ENCODE measurements around the gene ZNF511. TPM values are rescaled to one million over a fixed set of nuclear protein-coding genes. Genes with fewer than 3 reads are reported as not detected.

The ZNF511 gene
- polyA plus RNA-seq, 2 donors: 28.4 to 41.7 TPM

DNA sequence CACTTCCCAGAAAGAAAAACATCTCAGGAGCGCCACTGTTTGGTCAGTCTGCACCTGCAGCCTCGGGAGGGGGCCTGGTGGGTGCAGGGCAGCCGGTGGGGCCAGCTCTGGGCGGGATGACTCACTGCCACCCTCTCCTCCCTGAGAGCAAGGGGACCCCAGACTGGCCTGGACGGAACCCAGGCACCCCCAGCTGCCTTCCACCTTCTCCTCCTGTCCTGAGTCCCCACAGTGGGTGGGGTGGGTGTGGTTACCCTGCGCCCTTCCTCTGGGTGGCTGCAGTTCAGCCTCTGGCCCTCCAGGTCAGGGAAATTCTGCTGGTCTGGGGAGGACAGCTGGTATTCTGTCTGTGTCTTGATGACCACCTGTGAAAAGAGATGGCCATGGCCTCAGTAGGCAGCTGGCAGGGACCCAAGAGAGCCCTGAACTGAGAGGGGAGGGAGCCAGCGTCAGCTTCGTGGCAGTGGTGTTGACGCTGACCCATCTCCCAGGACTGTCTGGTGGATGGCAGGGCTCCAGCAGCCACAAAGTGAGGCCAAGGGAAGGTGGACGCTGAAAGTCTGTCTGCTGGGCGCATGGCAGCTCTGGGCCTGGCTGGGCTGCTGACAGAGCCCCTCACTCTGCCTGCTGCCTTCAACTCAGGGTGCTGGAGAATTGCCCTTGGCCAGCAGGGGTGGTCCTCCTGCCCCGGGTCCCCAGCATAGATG, 19.1 kb downstream of the ZNF511 start:
- Histone ChIP-seq H3K4me1 (ENCODE audit: control insufficient read depth in 2 of 2, insufficient read depth in 2 of 2, low read length in 1 of 2) (peaks cover 6 to 8% of the 10 kb centered on the region in 2 donors), H3K27me3 (ENCODE audit: control insufficient read depth in 1 of 2, insufficient read depth in 2 of 2, low read length in 2 of 2) (peaks cover 3 to 25% of the 10 kb centered on the region in 2 donors)

DNA sequence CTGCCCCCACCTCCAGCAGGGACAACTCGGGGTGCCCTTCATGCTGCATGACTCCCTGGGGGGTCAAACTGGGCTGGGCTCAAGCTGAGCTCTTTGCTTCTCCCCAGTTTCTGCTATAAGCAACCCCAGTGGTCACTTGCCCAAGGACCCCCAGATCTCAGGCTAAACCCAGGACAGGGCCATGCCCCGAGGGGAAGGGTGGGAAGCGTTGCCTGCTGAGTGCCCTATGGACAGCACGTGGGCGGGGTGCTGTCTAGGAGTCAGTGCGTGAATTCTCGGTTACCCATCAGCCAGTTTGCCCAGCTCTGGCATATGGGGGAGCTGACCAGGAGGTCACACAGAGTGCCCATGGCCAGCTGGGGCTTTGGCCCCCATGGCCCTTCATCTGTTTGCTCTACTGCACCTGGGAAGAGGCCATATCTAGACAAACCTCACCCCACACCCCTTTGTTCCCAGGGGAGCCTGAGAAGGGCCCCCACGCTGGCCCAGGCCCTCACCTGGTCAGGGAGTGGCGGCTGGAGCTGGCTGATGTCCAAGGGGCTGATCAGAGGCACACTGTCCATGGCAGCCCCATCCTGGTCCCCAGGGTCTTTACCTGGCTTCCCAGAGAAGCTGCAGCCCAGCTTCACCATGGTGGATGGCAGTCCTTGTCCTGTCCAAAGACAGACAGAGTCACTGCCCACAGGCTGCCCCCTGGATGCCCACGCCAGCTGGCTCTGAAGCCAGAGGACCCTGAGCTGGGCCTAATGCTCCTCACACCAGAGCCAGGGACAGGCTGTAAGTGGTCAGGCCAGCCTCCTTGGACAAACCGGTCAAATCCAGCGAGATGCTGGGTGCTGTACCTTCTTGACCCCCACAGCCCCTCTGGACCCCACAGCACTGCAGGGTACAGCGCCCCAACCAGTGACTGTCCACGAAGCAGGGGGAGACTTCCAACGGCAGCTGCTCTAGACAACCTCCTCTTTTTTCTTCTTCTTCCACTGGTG, 19.9 kb downstream of the ZNF511 start:
- peaks cover 6 to 8% of the 10 kb centered on the region in 2 donors for H3K4me1 ChIP-seq (ENCODE audit: control insufficient read depth in 2 of 2, insufficient read depth in 2 of 2, low read length in 1 of 2)
- no peaks in the 10 kb centered on the region for H3K9me3 ChIP-seq (ENCODE audit: control insufficient read depth in 2 of 2, insufficient read depth in 1 of 2, low read depth in 1 of 2, low read length in 1 of 2)
- H3K27me3 ChIP-seq (ENCODE audit: control insufficient read depth in 1 of 2, insufficient read depth in 2 of 2, low read length in 2 of 2): peaks cover 3 to 25% of the 10 kb centered on the region in 2 donors

More for the DNA sequence above, 19.1 kb downstream of the ZNF511 start:
- Histone ChIP-seq H3K4me3 (ENCODE audit: low read depth in 1 of 2, low read length in 2 of 2) (no peak overlapping the region), H3K27ac (ENCODE audit: low read depth in 2 of 2, low read length in 1 of 2) (no peak overlapping the region), H3K36me3 (ENCODE audit: control insufficient read depth in 2 of 2, insufficient read depth in 2 of 2, low read length in 1 of 2) (no peaks in the 10 kb centered on the region), H3K9me3 (ENCODE audit: control insufficient read depth in 2 of 2, insufficient read depth in 1 of 2, low read depth in 1 of 2, low read length in 1 of 2) (no peaks in the 10 kb centered on the region)
- 42 to 43% methylated on average over 12 of the region's 12 CpGs for WGBS, 2 donors

DNA sequence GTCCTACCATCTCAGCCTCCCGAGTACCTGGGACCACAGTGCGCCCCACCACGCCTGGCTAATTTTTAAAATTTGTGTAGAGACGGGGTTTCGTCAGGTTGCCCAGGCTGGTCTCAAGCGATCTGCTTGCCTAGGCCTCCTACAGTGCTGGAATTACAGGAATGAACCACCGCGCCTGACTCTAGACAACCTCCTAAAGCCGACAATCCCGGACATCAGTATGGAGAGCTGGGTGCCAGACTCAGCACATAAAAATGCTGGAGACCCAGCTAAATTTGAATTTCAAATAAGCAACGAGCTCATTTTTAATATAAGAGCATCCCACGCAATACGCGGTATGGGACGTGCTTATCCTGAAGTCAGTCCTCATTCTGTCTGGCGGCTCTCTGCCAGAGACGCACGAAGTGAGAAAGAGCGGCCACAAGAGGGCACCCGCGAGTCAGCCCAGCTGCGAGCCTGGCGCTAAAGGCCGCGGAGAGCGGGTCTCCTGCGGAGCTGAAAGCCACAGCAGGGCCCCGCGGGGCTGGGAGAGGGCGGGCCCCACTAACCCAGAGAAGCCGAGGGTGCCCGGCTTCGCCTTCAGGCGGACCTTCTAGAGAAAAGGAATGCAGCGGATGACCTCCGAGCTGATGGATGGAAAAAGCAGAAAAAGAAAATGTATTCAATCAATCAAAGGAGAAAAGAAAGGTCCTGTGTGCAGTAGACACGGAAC, 20.9 kb downstream of the ZNF511 start:
- Histone ChIP-seq H3K36me3 (ENCODE audit: control insufficient read depth in 2 of 2, insufficient read depth in 2 of 2, low read length in 1 of 2) (no peaks in the 10 kb centered on the region), H3K9me3 (ENCODE audit: control insufficient read depth in 2 of 2, insufficient read depth in 1 of 2, low read depth in 1 of 2, low read length in 1 of 2) (no peaks in the 10 kb centered on the region), H3K4me3 (ENCODE audit: low read depth in 1 of 2, low read length in 2 of 2) (no peak overlapping the region), H3K4me1 (ENCODE audit: control insufficient read depth in 2 of 2, insufficient read depth in 2 of 2, low read length in 1 of 2) (peaks cover 6 to 8% of the 10 kb centered on the region in 2 donors), H3K27me3 (ENCODE audit: control insufficient read depth in 1 of 2, insufficient read depth in 2 of 2, low read length in 2 of 2) (peaks cover 3 to 25% of the 10 kb centered on the region in 2 donors), H3K27ac (ENCODE audit: low read depth in 2 of 2, low read length in 1 of 2) (no peak overlapping the region)
- WGBS, 2 donors: 9% methylated on average over 37 of the region's 37 CpGs

More for the DNA sequence above, 19.9 kb downstream of the ZNF511 start:
- H3K27ac ChIP-seq (ENCODE audit: low read depth in 2 of 2, low read length in 1 of 2): no peak overlapping the region
- H3K4me3 ChIP-seq (ENCODE audit: low read depth in 1 of 2, low read length in 2 of 2): no peak overlapping the region
- no peaks in the 10 kb centered on the region for H3K36me3 ChIP-seq (ENCODE audit: control insufficient read depth in 2 of 2, insufficient read depth in 2 of 2, low read length in 1 of 2)
- 77 to 78% methylated on average over 15 of the region's 15 CpGs for WGBS, 2 donors

DNA sequence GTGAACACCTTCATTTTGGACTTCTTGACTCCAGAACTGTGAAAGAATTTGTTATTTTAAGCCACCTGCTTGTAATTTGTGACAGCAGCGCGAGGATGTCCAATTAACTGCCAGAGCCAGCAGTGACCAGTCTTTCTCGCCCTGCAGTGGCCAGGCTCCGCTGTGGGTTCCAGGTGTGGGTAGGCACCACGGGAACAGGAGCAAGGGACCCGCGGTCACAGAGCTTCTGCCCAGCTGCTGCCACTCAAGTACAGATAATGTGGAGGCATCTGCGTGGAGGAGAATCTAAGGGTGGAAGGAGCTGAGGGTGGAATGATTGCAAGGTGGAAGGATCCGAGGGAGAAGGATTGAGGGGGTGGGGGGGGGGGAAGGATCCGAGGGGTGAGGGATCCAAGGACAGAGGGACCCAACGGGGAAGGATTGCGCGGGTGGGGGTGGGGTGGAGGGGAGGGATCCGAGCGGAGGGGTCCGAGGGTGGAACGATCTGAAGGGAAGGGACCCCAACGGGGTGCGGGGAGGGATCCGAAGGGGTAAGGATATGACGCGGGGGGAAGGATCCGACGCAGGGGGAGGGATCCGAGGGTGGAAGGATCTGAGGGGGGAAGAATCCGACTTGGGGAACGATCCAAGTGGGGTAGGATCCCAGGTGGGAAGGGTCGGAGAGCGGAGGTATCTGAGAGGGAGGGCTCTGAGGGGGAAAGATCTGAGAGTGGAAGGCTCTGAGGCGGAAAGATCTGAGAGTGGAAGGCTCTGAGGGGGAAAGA, 24.4 kb downstream of the ZNF511 start:
- Histone ChIP-seq H3K27ac (ENCODE audit: low read depth in 2 of 2, low read length in 1 of 2) (no peak overlapping the region), H3K9me3 (ENCODE audit: control insufficient read depth in 2 of 2, insufficient read depth in 1 of 2, low read depth in 1 of 2, low read length in 1 of 2) (no peaks in the 10 kb centered on the region), H3K4me1 (ENCODE audit: control insufficient read depth in 2 of 2, insufficient read depth in 2 of 2, low read length in 1 of 2) (peaks cover 5 to 8% of the 10 kb centered on the region in 2 donors), H3K36me3 (ENCODE audit: control insufficient read depth in 2 of 2, insufficient read depth in 2 of 2, low read length in 1 of 2) (no peaks in the 10 kb centered on the region), H3K4me3 (ENCODE audit: low read depth in 1 of 2, low read length in 2 of 2) (no peak overlapping the region), H3K27me3 (ENCODE audit: control insufficient read depth in 1 of 2, insufficient read depth in 2 of 2, low read length in 2 of 2) (peaks cover 0 to 12% of the 10 kb centered on the region in 2 donors)
- WGBS, 2 donors: 79 to 83% methylated on average over 27 to 30 of the region's 30 CpGs

DNA sequence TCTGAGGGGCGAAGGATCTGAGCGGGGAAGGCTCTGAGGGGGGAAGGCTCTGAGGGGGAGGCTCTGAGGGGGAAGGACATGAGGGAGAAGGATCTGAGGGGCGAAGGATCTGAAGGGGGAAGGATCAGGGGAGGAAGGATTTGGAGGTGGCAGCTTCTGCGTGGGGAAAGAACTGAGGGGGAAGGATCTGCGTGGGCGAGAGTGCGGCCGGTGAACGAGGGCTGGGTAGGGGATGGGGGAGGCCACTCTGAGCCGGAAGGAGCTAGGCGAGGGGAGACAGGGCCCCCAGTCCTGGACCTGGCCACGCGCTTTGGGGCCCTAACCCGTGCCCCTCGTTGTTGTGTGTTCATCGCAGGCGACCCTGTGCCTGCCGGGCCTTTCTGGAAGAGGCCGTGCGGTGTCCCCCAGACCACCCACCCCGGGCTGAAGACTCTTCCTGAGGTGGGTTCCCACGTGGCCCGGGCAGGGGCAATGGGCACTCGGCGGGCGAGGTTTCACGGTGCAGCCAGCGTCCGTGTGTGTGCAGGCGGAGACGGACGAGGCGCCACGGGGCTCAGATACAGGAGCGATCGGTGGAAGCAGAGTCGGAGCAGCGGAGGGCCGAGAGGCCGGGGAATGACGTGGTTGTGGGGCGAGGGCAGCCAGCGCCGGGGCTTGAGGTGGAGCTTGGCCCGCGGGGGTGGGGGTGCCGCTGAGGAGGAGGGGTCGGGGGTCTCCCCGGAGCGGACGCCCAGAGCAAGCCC, 26.0 kb downstream of the ZNF511 start:
- Histone ChIP-seq H3K4me1 (ENCODE audit: control insufficient read depth in 2 of 2, insufficient read depth in 2 of 2, low read length in 1 of 2) (peaks cover 5 to 8% of the 10 kb centered on the region in 2 donors), H3K4me3 (ENCODE audit: low read depth in 1 of 2, low read length in 2 of 2) (peak overlapping the region; percentile 19 to 29), H3K27ac (ENCODE audit: low read depth in 2 of 2, low read length in 1 of 2) (no peak overlapping the region), H3K9me3 (ENCODE audit: control insufficient read depth in 2 of 2, insufficient read depth in 1 of 2, low read depth in 1 of 2, low read length in 1 of 2) (peaks cover 0 to 4% of the 10 kb centered on the region in 2 donors), H3K36me3 (ENCODE audit: control insufficient read depth in 2 of 2, insufficient read depth in 2 of 2, low read length in 1 of 2) (no peaks in the 10 kb centered on the region), H3K27me3 (ENCODE audit: control insufficient read depth in 1 of 2, insufficient read depth in 2 of 2, low read length in 2 of 2) (peaks cover 0 to 11% of the 10 kb centered on the region in 2 donors)
- WGBS, 2 donors: 14 to 18% methylated on average over 38 to 51 of the region's 51 CpGs

DNA sequence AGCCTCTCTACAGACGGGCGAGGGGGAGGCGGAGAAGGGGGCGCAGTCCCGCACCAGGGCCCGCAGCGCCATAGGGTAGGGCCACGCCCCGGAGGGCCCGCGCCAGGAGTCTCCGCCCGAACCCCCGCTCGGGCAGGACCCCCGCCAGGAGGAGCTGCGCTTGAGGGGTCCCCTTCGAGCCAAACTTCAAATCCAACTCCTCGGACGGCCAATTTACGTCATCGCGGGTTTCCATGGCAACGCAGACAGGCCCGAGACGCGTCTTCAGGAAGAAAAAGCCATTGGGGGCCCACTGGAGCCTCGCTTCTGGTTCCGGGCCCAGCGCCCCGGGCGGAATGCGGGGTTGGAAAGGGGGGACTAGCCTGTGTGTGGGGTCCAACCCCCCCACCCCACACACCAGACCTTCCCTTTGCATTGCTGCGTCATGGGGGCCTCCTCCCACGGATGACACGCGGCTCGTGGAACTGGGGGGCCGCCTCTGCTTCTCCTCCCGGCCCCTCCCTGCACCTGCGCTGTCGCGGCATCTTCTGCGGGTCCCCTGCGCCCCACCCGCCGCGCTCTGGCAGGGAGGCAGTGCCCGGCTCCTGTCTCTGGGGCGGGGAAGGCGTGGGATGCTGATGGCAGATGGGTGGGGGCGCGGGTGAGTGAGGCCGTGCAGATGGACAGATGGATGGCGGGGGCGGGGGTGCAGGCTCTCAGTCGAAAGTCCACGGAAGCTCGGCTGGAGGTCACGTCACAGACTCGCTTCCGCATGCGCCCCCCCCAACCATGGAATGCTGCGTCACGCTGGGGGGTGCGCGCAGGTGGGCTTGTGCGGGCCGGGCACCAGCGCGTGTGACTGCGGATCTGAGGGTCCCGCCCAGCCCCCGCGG, 26.8 kb downstream of the ZNF511 start:
- no peaks in the 10 kb centered on the region for H3K36me3 ChIP-seq (ENCODE audit: control insufficient read depth in 2 of 2, insufficient read depth in 2 of 2, low read length in 1 of 2)
- peaks cover 0 to 7% of the 10 kb centered on the region in 2 donors for H3K9me3 ChIP-seq (ENCODE audit: control insufficient read depth in 2 of 2, insufficient read depth in 1 of 2, low read depth in 1 of 2, low read length in 1 of 2)
- peaks cover 5 to 8% of the 10 kb centered on the region in 2 donors for H3K4me1 ChIP-seq (ENCODE audit: control insufficient read depth in 2 of 2, insufficient read depth in 2 of 2, low read length in 1 of 2)
- H3K27me3 ChIP-seq (ENCODE audit: control insufficient read depth in 1 of 2, insufficient read depth in 2 of 2, low read length in 2 of 2): peaks cover 0 to 11% of the 10 kb centered on the region in 2 donors
- 3 to 4% methylated on average over 58 to 75 of the region's 75 CpGs for WGBS, 2 donors
- peak overlapping the region; percentile 19 to 29 for H3K4me3 ChIP-seq (ENCODE audit: low read depth in 1 of 2, low read length in 2 of 2)
- no peak overlapping the region for H3K27ac ChIP-seq (ENCODE audit: low read depth in 2 of 2, low read length in 1 of 2)

DNA sequence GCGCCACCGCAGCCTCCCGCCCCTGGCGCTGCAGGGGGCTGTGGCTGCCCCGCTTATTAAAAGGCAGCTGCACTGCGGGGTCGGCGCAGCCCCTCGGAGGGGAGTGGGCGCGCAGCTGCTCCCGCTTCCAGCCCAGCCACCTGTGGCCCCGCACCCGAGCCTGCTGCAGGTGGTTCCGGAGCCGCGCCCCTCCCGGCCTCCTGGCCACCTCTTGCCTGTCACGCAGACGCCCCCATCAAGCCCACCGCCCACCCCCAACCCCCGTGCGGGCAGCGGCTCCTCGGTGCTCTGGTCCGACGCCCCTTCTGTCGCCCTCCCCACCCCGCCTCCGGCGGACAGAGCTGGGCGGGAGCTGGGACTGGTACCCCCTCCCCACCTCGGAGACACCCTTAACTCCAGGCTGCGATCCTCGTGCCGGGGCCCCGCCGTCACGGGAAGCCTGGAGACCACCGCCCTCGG, 27.4 kb downstream of the ZNF511 start:
- peaks cover 0 to 11% of the 10 kb centered on the region in 2 donors for H3K27me3 ChIP-seq (ENCODE audit: control insufficient read depth in 1 of 2, insufficient read depth in 2 of 2, low read length in 2 of 2)
- peaks cover 5 to 8% of the 10 kb centered on the region in 2 donors for H3K4me1 ChIP-seq (ENCODE audit: control insufficient read depth in 2 of 2, insufficient read depth in 2 of 2, low read length in 1 of 2)
- no peak overlapping the region for H3K27ac ChIP-seq (ENCODE audit: low read depth in 2 of 2, low read length in 1 of 2)
- H3K4me3 ChIP-seq (ENCODE audit: low read depth in 1 of 2, low read length in 2 of 2): peak overlapping the region; percentile 19 to 29
- peaks cover 0 to 7% of the 10 kb centered on the region in 2 donors for H3K9me3 ChIP-seq (ENCODE audit: control insufficient read depth in 2 of 2, insufficient read depth in 1 of 2, low read depth in 1 of 2, low read length in 1 of 2)
- H3K36me3 ChIP-seq (ENCODE audit: control insufficient read depth in 2 of 2, insufficient read depth in 2 of 2, low read length in 1 of 2): no peaks in the 10 kb centered on the region
- 5 to 6% methylated on average over 33 to 41 of the region's 41 CpGs for WGBS, 2 donors

All from esophagus (tissue), 2 donors.